ENCODE results near the gene GABBR2.

The GABBR2 gene

DNA sequence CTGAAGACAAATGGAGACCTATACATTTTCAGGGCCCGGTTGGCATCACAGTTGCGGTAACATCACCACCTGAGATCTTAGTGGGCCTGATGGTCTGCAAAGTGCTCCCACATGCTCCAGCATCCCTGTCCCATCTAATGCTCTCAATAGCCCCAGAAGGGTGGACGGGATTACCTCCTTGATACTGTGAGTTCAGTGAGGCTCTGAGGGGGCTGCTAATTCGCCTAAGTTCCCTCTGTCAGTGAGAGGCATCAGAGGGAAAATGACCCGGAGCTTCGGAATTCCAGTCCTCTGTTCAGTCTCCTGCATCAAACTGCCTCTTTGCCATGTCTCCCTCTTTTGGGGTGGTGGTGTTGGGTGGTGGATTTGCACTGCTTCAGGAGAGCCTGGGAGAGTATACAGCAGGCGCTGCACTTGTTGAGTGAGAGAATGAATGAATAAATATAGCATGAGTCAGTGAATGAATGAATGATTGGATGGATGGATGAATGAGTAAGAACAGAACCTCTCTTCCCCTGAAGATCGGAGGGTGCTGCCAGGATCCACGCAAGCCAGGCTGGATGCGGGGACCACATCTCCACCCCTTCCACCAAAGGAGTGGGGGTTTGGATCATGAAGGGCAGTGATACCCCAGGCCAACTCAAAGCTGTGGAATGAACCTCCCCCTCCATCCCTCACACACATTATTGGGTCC, 141.0 kb downstream of the GABBR2 start:
- DNase-seq = no peak

GRCh38 chr9:98565152-98566135, 143.3 kb downstream of the GABBR2 start:
- no peak for DNase-seq

- DNase-seq = no peak
These were observed 144.0 kb downstream of the GABBR2 start for GRCh38 chr9:98564714-98565113.

GRCh38 chr9:98563988-98564387, 144.7 kb downstream of the GABBR2 start:
- no peak for DNase-seq

GRCh38 chr9:98563212-98563907, 145.4 kb downstream of the GABBR2 start:
- DNase-seq = no peak

GRCh38 chr9:98559561-98559960, 149.2 kb downstream of the GABBR2 start:
- no peak for DNase-seq

- DNase-seq = no peak
These were observed 150.2 kb downstream of the GABBR2 start for GRCh38 chr9:98558575-98558974.

GRCh38 chr9:98556511-98556910, 152.2 kb downstream of the GABBR2 start:
- DNase-seq = no peak

- DNase-seq = no peak
These were observed 152.9 kb downstream of the GABBR2 start for GRCh38 chr9:98555651-98556465.

GRCh38 chr9:98554752-98555151, 154.0 kb downstream of the GABBR2 start:
- no peak for DNase-seq

DNA sequence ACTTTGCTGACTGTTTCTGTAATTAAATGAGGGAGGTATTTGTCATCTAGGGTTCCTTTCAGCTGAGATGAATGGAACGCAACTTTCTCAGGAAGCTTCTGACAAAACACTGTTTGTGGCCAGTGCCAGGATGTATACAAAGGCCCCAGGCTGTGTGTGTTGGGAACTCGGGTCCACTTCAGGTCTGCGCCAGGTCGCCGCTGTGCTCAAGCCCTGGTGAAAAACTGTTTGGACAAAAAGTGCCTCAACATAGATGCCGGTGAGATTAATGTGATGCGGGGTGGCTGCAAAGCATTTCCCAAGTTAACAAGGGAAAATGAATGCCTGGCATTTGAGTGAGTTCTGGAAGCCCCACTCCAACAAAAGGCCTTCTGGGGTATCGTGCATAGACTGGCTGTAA, 156.4 kb downstream of the GABBR2 start:
- no peak for DNase-seq

GRCh38 chr9:98551511-98552286, 157.0 kb downstream of the GABBR2 start:
- DNase-seq = no peak

DNA sequence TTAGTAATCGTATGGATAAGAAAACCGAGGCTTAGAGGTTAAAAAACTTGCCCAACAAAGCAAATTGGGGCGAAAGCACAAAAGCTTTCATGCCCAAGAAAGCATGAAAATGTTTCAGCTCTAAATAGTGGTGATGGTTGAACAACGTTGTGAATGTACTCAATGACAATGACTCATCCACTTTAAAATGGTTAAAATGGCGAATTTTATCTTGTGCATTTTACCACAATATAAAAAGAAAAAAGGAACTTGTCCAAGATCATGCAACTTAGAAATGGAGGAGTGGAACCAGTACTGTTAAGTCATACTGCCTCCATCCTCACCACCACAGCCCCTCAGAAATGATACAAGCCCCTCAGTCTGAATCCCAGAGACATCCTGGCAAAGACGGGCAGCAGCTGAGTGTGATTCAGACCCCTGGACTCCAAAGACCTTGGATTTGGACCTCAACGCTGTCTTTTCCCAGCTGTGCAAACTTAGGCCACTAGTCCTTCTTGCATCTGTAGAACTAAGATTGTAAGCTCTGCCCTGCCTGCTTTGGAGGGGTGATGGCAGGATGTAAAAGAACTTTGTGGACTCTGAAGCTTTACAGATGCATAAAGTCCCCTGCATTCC, 158.4 kb downstream of the GABBR2 start:
- no peak for DNase-seq

GRCh38 chr9:98549401-98549800, 159.3 kb downstream of the GABBR2 start:
- DNase-seq = no peak

GRCh38 chr9:98547606-98548005, 161.1 kb downstream of the GABBR2 start:
- no peak for DNase-seq

- DNase-seq = no peak
These were observed 163.7 kb downstream of the GABBR2 start for GRCh38 chr9:98545021-98545420.

GRCh38 chr9:98541684-98542230, 167.0 kb downstream of the GABBR2 start:
- DNase-seq = no peak

DNA sequence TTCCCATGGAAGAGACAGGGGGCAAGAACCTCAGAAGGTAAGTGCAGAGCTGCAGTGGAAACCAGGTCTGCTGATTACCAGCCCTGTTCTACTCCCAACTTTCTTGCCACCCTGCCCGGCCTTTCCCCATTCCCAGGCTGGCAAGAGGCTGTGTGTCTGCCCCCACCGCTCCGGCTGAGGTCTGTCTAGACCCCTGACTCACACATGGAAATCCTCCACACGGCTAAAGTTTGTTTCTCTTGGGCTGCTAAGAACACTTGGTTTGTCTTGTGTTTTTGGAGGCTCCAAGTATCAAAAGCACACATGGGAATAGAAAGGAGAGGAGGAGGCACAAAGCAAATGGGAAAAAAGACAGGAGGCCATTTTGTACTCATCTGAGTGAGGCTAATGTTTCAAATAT, 168.3 kb downstream of the GABBR2 start:
- no peak for DNase-seq

DNA sequence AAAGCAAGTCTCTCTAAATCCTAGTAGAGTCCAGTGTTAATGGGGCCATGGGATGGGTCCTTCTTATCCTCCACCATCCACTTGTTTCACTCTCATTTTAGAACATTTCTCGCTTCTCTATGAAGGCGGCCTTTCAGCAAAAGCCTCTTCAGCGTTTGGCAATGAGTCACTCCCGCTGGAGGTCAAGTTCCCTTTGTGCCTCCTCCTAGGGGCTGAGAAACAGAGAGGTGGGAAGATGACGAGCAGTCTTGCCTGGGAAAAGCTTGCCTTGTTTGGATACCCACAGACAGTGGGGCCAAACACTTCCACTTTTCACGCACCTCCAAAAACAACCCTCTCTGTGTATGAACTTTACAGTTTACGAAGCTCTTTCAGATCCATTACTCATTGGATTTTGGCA, 168.8 kb downstream of the GABBR2 start:
- DNase-seq = no peak

DNA sequence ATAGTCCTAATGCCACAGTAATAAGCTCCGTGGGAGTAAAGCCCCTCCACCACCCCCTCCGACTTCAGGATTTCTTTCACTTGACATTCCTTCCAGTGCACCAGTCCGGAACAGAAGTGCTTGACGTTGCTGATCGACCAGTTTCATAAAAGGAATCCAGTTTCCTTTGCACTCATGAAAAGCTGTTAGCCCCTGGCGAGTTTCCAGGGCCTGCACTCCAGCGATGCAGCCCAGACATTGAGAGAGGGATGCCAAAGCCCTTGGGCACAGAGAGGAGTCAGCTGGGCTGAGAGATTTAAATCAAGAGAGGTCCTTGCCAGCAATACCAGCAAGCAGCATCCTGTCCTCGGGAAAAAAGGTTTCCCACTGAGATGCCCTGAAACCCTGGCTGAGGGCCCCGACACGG, 170.1 kb downstream of the GABBR2 start:
- no peak for DNase-seq

DNA sequence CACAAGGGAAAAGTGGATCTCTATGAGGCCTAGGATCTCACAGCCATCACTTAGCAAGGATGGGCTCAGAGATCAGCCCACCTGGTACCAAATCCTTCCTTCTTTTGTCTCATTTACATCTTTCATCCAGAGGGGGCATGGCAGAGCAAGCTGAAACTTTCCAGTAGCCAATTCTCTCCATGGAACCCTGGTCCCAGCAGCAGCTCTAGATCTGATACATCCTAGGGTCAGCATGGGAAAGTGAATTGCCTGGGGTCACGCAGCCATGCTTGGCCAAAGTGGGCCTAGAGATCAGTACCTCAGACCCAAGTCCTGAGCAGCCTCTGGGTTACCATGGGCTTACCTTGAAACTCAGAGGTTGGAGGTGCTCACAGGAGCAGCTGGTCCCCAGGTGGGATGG, 170.5 kb downstream of the GABBR2 start:
- DNase-seq = no peak
